H9 (cell line): ENCODE results near the gene ABCA4. TPM values are rescaled to one million over a fixed set of nuclear protein-coding genes. Genes with fewer than 3 reads are reported as not detected.

Experiments used
- DNase-seq: peaks from one replicate; pipeline ENCODE4 v3.0.0-alpha.2; 2017
- H2AFZ ChIP-seq: one replicate; pipeline ENCODE4 v1.6.1; 2013; ENCODE audit warnings: mild to moderate bottlenecking, low read length, control low read depth, moderate library complexity
- H2AK5ac ChIP-seq: 2 replicates; pipeline ENCODE4 v1.6.1; 2013; ENCODE audit warnings: low read length, control low read depth, mixed read lengths; ENCODE audit not compliant: insufficient read length
- H2BK120ac ChIP-seq: one replicate; pipeline ENCODE4 v1.6.1; 2013; ENCODE audit warnings: low read depth, mild to moderate bottlenecking, low read length, control low read depth, inconsistent platforms; ENCODE audit not compliant: poor library complexity, severe bottlenecking
- H2BK12ac ChIP-seq: 2 replicates; pipeline ENCODE4 v1.6.1; 2013; ENCODE audit warnings: low read length, control low read depth, mixed read lengths, low read depth; ENCODE audit not compliant: insufficient read length
- H2BK15ac ChIP-seq: 2 replicates; pipeline ENCODE4 v1.6.1; 2013; ENCODE audit warnings: low read depth, low read length, control low read depth
- H2BK20ac ChIP-seq: one replicate; pipeline ENCODE4 v1.6.1; 2013; ENCODE audit warnings: low read depth, mild to moderate bottlenecking, low read length, control low read depth, inconsistent platforms; ENCODE audit not compliant: poor library complexity, severe bottlenecking
- H2BK5ac ChIP-seq: 2 replicates; pipeline ENCODE4 v1.6.1; 2013; ENCODE audit warnings: low read length, control low read depth, mixed read lengths; ENCODE audit not compliant: insufficient read length
- H3K14ac ChIP-seq: 2 replicates; pipeline ENCODE4 v1.6.1; 2013; ENCODE audit warnings: low read length, control low read depth; ENCODE audit not compliant: insufficient read depth
- H3K18ac ChIP-seq: 2 replicates; pipeline ENCODE4 v1.6.1; 2013; ENCODE audit warnings: low read depth, mild to moderate bottlenecking, mixed read lengths, low read length, control low read depth; ENCODE audit not compliant: insufficient read length
- H3K23ac ChIP-seq: 2 replicates; pipeline ENCODE4 v1.6.1; 2013; ENCODE audit warnings: low read length, control low read depth, mixed read lengths, low read depth; ENCODE audit not compliant: insufficient read length
- H3K23me2 ChIP-seq: 2 replicates; pipeline ENCODE4 v1.6.1; 2013; ENCODE audit warnings: low read depth, mild to moderate bottlenecking, mixed read lengths, low read length, control low read depth; ENCODE audit not compliant: insufficient read length, poor library complexity, severe bottlenecking
- H3K27ac ChIP-seq: 2 replicates; pipeline ENCODE4 v1.5.1; 2013; ENCODE audit warnings: low read length, control low read depth, mixed read lengths, low read depth; ENCODE audit not compliant: insufficient read length
- H3K27me3 ChIP-seq: 2 replicates; pipeline ENCODE4 v1.6.1; 2013; ENCODE audit warnings: low read length, control low read depth, inconsistent platforms; ENCODE audit not compliant: insufficient read depth
- H3K4ac ChIP-seq: 2 replicates; pipeline ENCODE4 v1.6.1; 2013; ENCODE audit warnings: low read depth, mild to moderate bottlenecking, control low read depth, inconsistent platforms, low read length, moderate library complexity
- H3K4me1 ChIP-seq: 2 replicates; pipeline ENCODE4 v1.6.1; 2013; ENCODE audit warnings: low read length, control low read depth, inconsistent platforms; ENCODE audit not compliant: insufficient read depth
- H3K4me2 ChIP-seq: 2 replicates; pipeline ENCODE4 v1.6.1; 2013; ENCODE audit warnings: low read length, control low read depth, mixed read lengths; ENCODE audit not compliant: insufficient read length, insufficient read depth
- H3K56ac ChIP-seq: 2 replicates; pipeline ENCODE4 v1.6.1; 2013; ENCODE audit warnings: low read depth, mild to moderate bottlenecking, mixed read lengths, low read length, control low read depth; ENCODE audit not compliant: insufficient read length
- H3K79me1 ChIP-seq: 2 replicates; pipeline ENCODE4 v1.6.1; 2013; ENCODE audit warnings: low read depth, mild to moderate bottlenecking, moderate library complexity, low read length, control low read depth, inconsistent platforms; ENCODE audit not compliant: insufficient read depth, poor library complexity, severe bottlenecking
- H3K79me2 ChIP-seq: 2 replicates; pipeline ENCODE4 v1.6.1; 2013; ENCODE audit warnings: low read length, control low read depth, inconsistent platforms; ENCODE audit not compliant: insufficient read depth
- H3K9ac ChIP-seq: 2 replicates; pipeline ENCODE4 v1.6.1; 2013; ENCODE audit warnings: low read length, control low read depth, mixed read lengths; ENCODE audit not compliant: insufficient read length; ENCODE audit errors: extremely low read depth
- H3K9me3 ChIP-seq: one replicate; pipeline ENCODE4 v1.6.1; 2013; ENCODE audit warnings: low read depth, low read length, inconsistent platforms; ENCODE audit not compliant: control insufficient read depth
- H3T11ph ChIP-seq: one replicate; pipeline ENCODE4 v1.6.1; 2013; ENCODE audit warnings: mild to moderate bottlenecking, low read length, control low read depth, inconsistent platforms
- H4K20me1 ChIP-seq: one replicate; pipeline ENCODE4 v1.6.1; 2013; ENCODE audit not compliant: control insufficient read depth, insufficient read length, insufficient read depth
- H4K5ac ChIP-seq: 2 replicates; pipeline ENCODE4 v1.6.1; 2013; ENCODE audit warnings: low read depth, mild to moderate bottlenecking, mixed read lengths, low read length, control low read depth; ENCODE audit not compliant: insufficient read length
- H4K8ac ChIP-seq: replicated peaks from 2 replicates; pipeline ENCODE4 v1.6.1; 2013; ENCODE audit warnings: low read length, control low read depth, mixed read lengths, low read depth; ENCODE audit not compliant: insufficient read length
- H4K91ac ChIP-seq: 2 replicates; pipeline ENCODE4 v1.6.1; 2013; ENCODE audit warnings: low read depth, mild to moderate bottlenecking, moderate library complexity, mixed read lengths, low read length, control low read depth; ENCODE audit not compliant: insufficient read length
- H3K27ac Mint-ChIP-seq, 3 experiments: 2 replicates in 2 of 3; 3 replicates in 1 of 3; pipeline ENCODE4 v1.8.0; 2020 to 2021; ENCODE audit warnings: mixed read lengths in 3 of 3, mild to moderate bottlenecking in 1 of 3, moderate library complexity in 1 of 3
- H3K27me3 Mint-ChIP-seq: 2 replicates; pipeline ENCODE4 v1.8.0; 2021; ENCODE audit warnings: low read depth, mild to moderate bottlenecking, moderate library complexity, mixed read lengths
- H3K36me3 Mint-ChIP-seq, 3 experiments: 2 replicates in 2 of 3; 3 replicates in 1 of 3; pipeline ENCODE4 v1.8.0; 2020 to 2021; ENCODE audit warnings: low read depth in 3 of 3, mixed read lengths in 3 of 3; ENCODE audit not compliant: insufficient read depth in 1 of 3
- H3K4me1 Mint-ChIP-seq, 2 experiments: 2 replicates each; pipeline ENCODE4 v1.8.0; 2020; ENCODE audit warnings: mixed read lengths in 2 of 2
- H3K4me3 Mint-ChIP-seq, 2 experiments: 2 replicates in 1 of 2; 3 replicates in 1 of 2; pipeline ENCODE4 v1.8.0; 2020 to 2021; ENCODE audit warnings: mild to moderate bottlenecking in 2 of 2, mixed read lengths in 2 of 2, moderate library complexity in 1 of 2
- H3K9me3 Mint-ChIP-seq, 2 experiments: 2 replicates in 1 of 2; 3 replicates in 1 of 2; pipeline ENCODE4 v1.8.0; 2020; ENCODE audit warnings: mild to moderate bottlenecking in 2 of 2, mixed read lengths in 2 of 2, moderate library complexity in 1 of 2
- CTCF ChIP-seq: fragments of 200-600 bp; sonication (generic); conservative IDR thresholded peaks from 3 replicates; pipeline ENCODE4 v1.8.0; 2021; ENCODE audit warnings: antibody characterized with exemption, mild to moderate bottlenecking
- WGBS: extraction: QIAGEN DNeasy Blood & Tissue Kit; methylation state at CpG from one replicate; pipeline ENCODE4 v1.1.7; 2013; ENCODE audit warnings: missing lambda C conversion rate, low lambda C conversion rate, mixed read lengths; ENCODE audit not compliant: insufficient read length; ENCODE audit errors: extremely low coverage; 5-methylcytosine and 5-hydroxymethylcytosine counted together
- total RNA-seq: library from RNA; stranded (reverse); gene quantifications from 2 replicates; pipeline ENCODE4 v1.2.1, GENCODE V29; 2021

ABCA4 gene
- total RNA-seq, 1 experiment from 2014 or later: not detected

GRCh38 chr1:94122201-94122970 is 1.4 kb upstream of the ABCA4 start:
- Histone ChIP-seq H3K56ac (no peak overlapping the region), H3K79me1 (no peaks in the 10 kb centered on the region), H3K14ac (no peak overlapping the region), H2AFZ (no peak overlapping the region), H3K9ac (no peak overlapping the region), H2BK5ac (no peak overlapping the region), H3K27ac (no peak overlapping the region), H3K23me2 (no peaks in the 10 kb centered on the region), H4K5ac (no peak overlapping the region), H3K4ac (no peak overlapping the region), H3K4me1 (peaks cover 10% of the 10 kb centered on the region; the same call in 1 of the 2 replicates), H2BK15ac (no peak overlapping the region), H3K79me2 (no peaks in the 10 kb centered on the region), H2BK120ac (no peak overlapping the region), H3K4me2 (no peak overlapping the region), H3K23ac (no peak overlapping the region), H3K18ac (no peak overlapping the region), H3T11ph (no peak overlapping the region), H4K91ac (no peak overlapping the region), H2BK20ac (no peak overlapping the region), H4K20me1 (no peaks in the 10 kb centered on the region), H2BK12ac (no peak overlapping the region), H4K8ac (no peak overlapping the region), H3K9me3 (no peaks in the 10 kb centered on the region), H2AK5ac (no peak overlapping the region), H3K27me3 (no peaks in the 10 kb centered on the region)
- Mint-ChIP-seq H3K4me3 (no peak overlapping the region), H3K27me3 (peaks cover 29% of the 10 kb centered on the region), H3K36me3 (no peaks in the 10 kb centered on the region), H3K9me3 (no peaks in the 10 kb centered on the region; a peak in 1 of 5 replicates), H3K4me1 (peaks cover 44 to 47% of the 10 kb centered on the region in 2 experiments), H3K27ac (no peak overlapping the region)
- no peak for TF ChIP-seq CTCF
- WGBS: no CpG with 5 or more reads among the region's 5 CpGs
- DNase-seq: no peak
